Lower leg skin (tissue), 4 donors: ENCODE measurements around the gene CAMK2B. TPM values are rescaled to one million over a fixed set of nuclear protein-coding genes. Genes with fewer than 3 reads are reported as not detected.
"Not testable (repeated sequence)": the region's sequence is repeated elsewhere in the genome, so short reads cannot be mapped to it uniquely, and the experiment has no call there.

Source experiments
- DNase-seq, 2 donors: peaks; one replicate each; pipeline ENCODE4 v3.0.0-alpha.2; 2019; ENCODE audit warnings: low spot score in 2 of 2
- H3K4me3 ChIP-seq: fragments of 200-600 bp; sonication (generic); 2 replicates; pipeline ENCODE4 v1.5.1; 2017; ENCODE audit warnings: mild to moderate bottlenecking, low read depth; ENCODE audit not compliant: poor library complexity, severe bottlenecking
- POLR2A ChIP-seq, 2 donors: fragments of 450-650 bp; IDR thresholded peaks; one replicate each; pipeline ENCODE4 v1.6.1; 2016 to 2017; ENCODE audit warnings: antibody characterized with exemption in 2 of 2, mild to moderate bottlenecking in 1 of 2, moderate library complexity in 1 of 2
- WGBS, 2 donors: methylation state at CpG; one replicate each; pipeline ENCODE4 v1.1.5; 2018; 5-methylcytosine and 5-hydroxymethylcytosine counted together
- intact Hi-C: fragments of 100-400 bp; cut with DNase I; formaldehyde crosslinking; loops from one replicate; pipeline ENCODE4 v1.15.0; 2023; ENCODE audit warnings: low total_unique reads
- total RNA-seq, 4 donors: library from RNA; depleted of rRNA; stranded (reverse); fragments of >200 nt; gene quantifications; one replicate each; pipeline ENCODE4 v1.1.0, GENCODE V29; 2016
- TF ChIP-seq, protein P1 (sequence below), 3 donors: fragments of 450-650 bp; IDR thresholded peaks; one replicate each; pipeline ENCODE4 v1.5.1; 2016; ENCODE audit warnings: antibody characterized with exemption in 3 of 3, mild to moderate bottlenecking in 3 of 3, moderate library complexity in 2 of 3

The CAMK2B gene
- total RNA-seq, 4 donors from 2014 or later: 0.04 to 2.6 (median 1.1) TPM

DNA sequence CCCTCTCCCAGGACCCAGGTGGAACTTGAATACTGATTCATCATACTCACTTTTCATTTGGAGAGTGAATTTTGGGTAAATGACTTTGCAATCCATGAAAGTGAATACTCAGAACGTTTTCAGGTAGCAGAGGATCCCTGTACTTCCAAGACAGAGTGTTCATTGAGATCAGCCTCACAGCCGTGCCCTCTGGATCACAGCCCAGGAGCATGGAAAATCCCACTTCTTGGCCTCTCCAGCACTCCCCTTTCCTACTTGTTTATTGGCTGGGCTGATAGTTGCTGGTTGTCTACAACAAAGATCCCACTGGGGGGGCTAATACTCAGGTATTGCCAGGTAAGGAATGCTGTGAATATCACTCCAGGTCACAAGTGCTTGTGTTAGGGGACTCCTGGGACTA, 142.0 kb downstream of the CAMK2B start:
- DNase-seq: peak in 1 of 2 donors; percentile 53
- no peak overlapping the region for H3K4me3 ChIP-seq
- WGBS, 2 donors: 13 to 20% methylated on average over 2 of the region's 2 CpGs
- TF ChIP-seq, protein P1, sequence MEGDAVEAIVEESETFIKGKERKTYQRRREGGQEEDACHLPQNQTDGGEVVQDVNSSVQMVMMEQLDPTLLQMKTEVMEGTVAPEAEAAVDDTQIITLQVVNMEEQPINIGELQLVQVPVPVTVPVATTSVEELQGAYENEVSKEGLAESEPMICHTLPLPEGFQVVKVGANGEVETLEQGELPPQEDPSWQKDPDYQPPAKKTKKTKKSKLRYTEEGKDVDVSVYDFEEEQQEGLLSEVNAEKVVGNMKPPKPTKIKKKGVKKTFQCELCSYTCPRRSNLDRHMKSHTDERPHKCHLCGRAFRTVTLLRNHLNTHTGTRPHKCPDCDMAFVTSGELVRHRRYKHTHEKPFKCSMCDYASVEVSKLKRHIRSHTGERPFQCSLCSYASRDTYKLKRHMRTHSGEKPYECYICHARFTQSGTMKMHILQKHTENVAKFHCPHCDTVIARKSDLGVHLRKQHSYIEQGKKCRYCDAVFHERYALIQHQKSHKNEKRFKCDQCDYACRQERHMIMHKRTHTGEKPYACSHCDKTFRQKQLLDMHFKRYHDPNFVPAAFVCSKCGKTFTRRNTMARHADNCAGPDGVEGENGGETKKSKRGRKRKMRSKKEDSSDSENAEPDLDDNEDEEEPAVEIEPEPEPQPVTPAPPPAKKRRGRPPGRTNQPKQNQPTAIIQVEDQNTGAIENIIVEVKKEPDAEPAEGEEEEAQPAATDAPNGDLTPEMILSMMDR (IDR thresholded peaks at IDR 0.05): no peak
- no peak for TF ChIP-seq POLR2A (IDR thresholded peaks at IDR 0.05)
- intact Hi-C loops: no loop called here

DNA sequence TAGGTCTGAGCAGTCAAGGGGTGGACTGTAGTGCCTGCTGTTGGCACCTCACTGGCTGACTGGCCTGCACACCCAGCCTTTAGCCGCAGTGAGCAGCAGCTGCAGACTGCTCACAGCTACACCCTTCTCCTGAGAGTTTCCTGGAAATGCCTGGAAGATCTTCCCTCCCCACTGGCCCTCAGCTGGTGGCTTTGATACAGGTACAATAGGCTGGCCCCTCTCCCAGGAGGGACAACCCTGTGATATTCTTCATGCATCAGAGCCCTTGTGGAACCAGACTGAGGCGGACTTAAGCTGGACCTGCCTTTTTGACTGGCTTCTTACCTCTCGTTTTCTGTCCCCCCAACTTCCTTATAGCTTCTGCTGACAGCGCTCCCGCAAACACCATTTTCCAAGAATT, 142.6 kb downstream of the CAMK2B start:
- intact Hi-C loops: no loop called here
- WGBS, 2 donors: 74 to 86% methylated on average over 5 of the region's 5 CpGs
- TF ChIP-seq, protein P1 (IDR thresholded peaks at IDR 0.05): no peak
- TF ChIP-seq POLR2A (IDR thresholded peaks at IDR 0.05): no peak
- H3K4me3 ChIP-seq: no peak overlapping the region
- DNase-seq: peak in 1 of 2 donors; percentile 57

DNA sequence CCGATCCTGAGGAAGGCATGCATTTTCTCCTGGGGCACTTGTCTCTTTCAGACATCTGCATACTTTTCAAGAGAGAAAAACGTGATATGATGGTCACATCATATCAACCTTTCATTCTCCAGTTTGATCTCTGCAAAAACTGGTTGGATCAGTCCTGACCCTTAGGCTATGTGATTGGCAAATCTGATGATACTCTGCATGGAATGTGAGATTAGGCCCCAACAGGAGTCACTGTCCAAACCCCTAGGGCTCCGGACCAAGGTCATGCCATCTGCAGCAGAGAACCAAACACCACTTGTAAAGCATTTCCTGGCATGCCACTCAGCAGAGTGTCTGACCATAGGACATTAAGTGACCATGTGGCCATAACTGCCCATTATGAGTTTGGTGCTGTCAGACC, 144.8 kb downstream of the CAMK2B start:
- 48% methylated on average over 3 of the region's 3 CpGs for WGBS, 2 donors

DNA sequence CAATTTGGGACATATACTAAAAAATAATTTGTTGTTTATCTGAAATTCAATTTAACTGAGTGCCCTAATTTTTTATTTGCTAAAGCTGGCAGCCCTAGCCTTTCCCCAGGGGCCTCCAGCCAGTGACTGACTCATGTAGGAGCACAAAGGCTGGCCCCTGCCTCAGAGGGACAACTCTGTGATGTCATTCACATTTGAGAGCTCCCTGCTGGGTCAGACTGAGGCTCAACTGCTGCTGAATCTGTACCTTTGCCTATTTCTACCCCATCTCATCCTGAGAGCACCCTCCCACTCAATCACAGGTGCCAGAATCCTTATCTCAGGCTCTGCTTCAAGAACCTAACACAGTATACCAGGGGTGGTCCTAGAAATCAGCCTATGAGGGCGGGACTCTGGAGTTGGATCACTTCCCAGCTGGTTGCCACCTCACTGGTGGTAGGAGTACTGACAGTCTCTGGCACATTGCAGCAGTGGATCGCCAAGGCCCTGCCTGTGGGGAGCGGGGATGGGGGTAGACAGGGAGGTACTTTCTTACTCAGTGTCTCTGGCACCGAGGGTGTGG, 147.7 kb downstream of the CAMK2B start:
- TF ChIP-seq, protein P1 (IDR thresholded peaks at IDR 0.05): no peak
- no peak for TF ChIP-seq POLR2A (IDR thresholded peaks at IDR 0.05)

More for the DNA sequence above, 144.8 kb downstream of the CAMK2B start:
- no peak for TF ChIP-seq POLR2A (IDR thresholded peaks at IDR 0.05)
- TF ChIP-seq, protein P1 (IDR thresholded peaks at IDR 0.05): no peak
- no peak overlapping the region for H3K4me3 ChIP-seq
- intact Hi-C loops: no loop called here
- peak in 1 of 2 donors; percentile 61 for DNase-seq

DNA sequence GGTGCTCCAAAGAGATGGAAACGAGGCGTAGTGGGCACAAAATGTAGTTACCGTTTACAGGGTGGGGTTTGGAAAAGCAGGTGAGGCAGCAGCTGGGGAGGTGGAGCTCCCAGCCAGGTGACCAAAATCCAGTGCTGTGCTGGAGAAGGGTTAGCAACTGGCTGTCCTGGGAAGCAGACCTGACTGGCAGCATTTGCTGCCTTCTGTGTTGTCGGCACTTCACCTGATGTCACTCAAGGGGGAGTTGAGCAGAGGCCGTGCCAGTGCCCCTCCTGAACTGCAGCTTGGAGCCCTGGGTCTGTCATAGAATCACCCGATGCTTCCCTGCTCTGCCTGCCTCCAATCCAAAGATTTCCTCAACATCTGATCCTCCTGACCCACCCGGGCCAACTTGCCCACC, 148.9 kb downstream of the CAMK2B start:
- TF ChIP-seq, protein P1 (IDR thresholded peaks at IDR 0.05): no peak
- TF ChIP-seq POLR2A (IDR thresholded peaks at IDR 0.05): no peak
- DNase-seq: peak in 1 of 2 donors; percentile 70
- WGBS, 2 donors: 67 to 74% methylated on average over 5 to 7 of the region's 7 CpGs
- no peak overlapping the region for H3K4me3 ChIP-seq
- intact Hi-C loops: no loop called here

More for the DNA sequence above, 147.7 kb downstream of the CAMK2B start:
- intact Hi-C loops: no loop called here
- peak in 1 of 2 donors; percentile 73 for DNase-seq
- H3K4me3 ChIP-seq: no peak overlapping the region
- WGBS, 2 donors: 45 to 72% methylated on average over 4 of the region's 4 CpGs

DNA sequence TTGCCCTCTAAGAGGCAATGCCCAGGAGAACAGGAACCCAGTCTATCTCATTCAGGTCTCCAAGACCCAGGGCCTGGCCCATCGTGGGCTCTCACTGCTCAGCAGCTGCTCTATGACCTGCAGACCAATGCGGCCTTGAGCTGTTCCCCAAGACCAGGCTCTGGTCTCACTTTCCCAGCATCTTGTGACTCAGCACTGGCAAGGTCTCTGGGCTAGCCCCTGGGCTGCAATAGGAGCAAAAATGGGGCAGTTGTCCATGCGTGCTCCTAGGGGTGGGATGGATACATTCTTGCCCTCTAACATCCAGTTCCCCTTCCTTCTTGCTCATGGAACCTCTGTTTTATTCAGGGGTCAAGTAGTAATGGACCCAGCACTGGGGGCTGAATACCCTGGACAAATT, 149.7 kb downstream of the CAMK2B start:
- no peak overlapping the region for H3K4me3 ChIP-seq
- DNase-seq: peak in 1 of 2 donors; percentile 60
- TF ChIP-seq, protein P1 (IDR thresholded peaks at IDR 0.05): no peak
- no peak for TF ChIP-seq POLR2A (IDR thresholded peaks at IDR 0.05)
- intact Hi-C loops: no loop called here
- WGBS, 2 donors: 86 to 88% methylated on average over 3 of the region's 3 CpGs

DNA sequence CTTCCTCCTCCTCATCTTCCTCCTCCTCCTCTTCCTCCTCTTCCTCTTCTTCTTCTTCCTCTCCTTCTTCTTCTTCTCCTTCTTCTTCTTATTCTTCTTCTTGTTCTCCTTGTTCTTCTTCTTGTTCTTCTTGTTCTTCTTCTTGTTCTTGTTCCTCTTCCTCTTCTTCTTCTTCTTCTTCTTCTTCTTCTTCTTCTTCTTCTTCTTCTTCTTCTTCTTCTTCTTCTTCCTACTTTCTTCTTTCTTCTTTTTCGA, 150.8 kb downstream of the CAMK2B start:
- 73 to 76% methylated on average over 1 of the region's 1 CpG for WGBS, 2 donors
- H3K4me3 ChIP-seq, intact Hi-C loops, DNase-seq: not testable (repeated sequence)
